Muscle layer of duodenum (tissue), 2 donors: ENCODE data around the gene CELF4.

Experiments used
- H3K27ac ChIP-seq: one replicate; pipeline ENCODE4 v1.7.0; 2013; ENCODE audit warnings: mild to moderate bottlenecking, low read length
- H3K27me3 ChIP-seq: one replicate; pipeline ENCODE4 v1.7.0; 2013; ENCODE audit warnings: low read depth, mild to moderate bottlenecking, control low read depth, low read length
- H3K36me3 ChIP-seq, 2 donors: one replicate each; pipeline ENCODE4 v1.7.0; 2013; ENCODE audit warnings: low read length in 2 of 2, control low read depth in 1 of 2, mild to moderate bottlenecking in 1 of 2; ENCODE audit not compliant: insufficient read depth in 2 of 2, control insufficient read depth in 1 of 2
- H3K4me1 ChIP-seq, 2 donors: one replicate each; pipeline ENCODE4 v1.7.0; 2013; ENCODE audit warnings: low read length in 2 of 2, mild to moderate bottlenecking in 2 of 2, control low read depth in 1 of 2, moderate library complexity in 1 of 2; ENCODE audit not compliant: insufficient read depth in 2 of 2, control insufficient read depth in 1 of 2
- H3K4me3 ChIP-seq, 2 donors: one replicate each; pipeline ENCODE4 v1.7.0; 2013; ENCODE audit warnings: low read length in 2 of 2, low read depth in 1 of 2, mild to moderate bottlenecking in 1 of 2
- H3K9me3 ChIP-seq, 2 donors: one replicate each; pipeline ENCODE4 v1.7.0; 2013; ENCODE audit warnings: low read length in 2 of 2, control low read depth in 1 of 2, mild to moderate bottlenecking in 1 of 2; ENCODE audit not compliant: control insufficient read depth in 1 of 2
- donor health status: healthy.

The CELF4 gene

DNA sequence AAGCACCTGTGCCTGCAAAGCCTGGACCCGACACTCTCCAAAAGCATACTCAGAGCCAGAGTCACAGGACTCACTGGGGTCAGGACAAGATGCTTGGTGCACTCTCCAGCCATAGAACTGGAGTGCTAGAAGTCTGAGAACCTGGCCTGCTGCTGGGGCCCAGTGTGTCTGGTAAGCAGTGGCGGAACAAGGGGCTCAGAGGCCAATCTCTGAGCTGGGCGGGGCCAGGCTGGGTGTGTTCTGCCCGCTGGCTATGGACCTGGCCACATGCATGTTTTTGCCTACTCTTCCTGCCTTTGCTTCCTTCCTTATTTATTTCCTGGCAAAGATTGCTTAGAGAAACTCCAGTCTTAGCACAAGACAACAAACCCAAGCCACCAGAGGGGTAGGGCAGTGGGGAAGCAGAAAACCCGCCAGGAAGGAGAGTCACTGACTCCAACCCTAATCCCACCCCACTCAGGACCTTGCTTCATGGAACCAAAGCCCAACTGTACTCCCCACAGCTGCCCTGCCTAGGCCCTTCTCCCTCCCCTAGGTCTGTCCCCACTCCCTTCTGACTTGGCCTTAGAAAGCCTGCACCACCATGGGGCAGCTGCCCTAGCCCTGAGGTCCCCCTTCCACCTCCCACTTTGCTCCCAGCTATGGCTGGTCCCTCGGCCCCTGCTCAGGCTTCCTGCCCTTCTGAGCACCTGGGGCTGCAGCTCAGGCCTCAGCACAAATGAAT, 315.5 kb downstream of the CELF4 start:
- Histone ChIP-seq H3K9me3 (no peaks in the 10 kb centered on the region), H3K4me1 (peaks cover 0 to 5% of the 10 kb centered on the region in 2 donors), H3K27me3 (no peaks in the 10 kb centered on the region)

DNA sequence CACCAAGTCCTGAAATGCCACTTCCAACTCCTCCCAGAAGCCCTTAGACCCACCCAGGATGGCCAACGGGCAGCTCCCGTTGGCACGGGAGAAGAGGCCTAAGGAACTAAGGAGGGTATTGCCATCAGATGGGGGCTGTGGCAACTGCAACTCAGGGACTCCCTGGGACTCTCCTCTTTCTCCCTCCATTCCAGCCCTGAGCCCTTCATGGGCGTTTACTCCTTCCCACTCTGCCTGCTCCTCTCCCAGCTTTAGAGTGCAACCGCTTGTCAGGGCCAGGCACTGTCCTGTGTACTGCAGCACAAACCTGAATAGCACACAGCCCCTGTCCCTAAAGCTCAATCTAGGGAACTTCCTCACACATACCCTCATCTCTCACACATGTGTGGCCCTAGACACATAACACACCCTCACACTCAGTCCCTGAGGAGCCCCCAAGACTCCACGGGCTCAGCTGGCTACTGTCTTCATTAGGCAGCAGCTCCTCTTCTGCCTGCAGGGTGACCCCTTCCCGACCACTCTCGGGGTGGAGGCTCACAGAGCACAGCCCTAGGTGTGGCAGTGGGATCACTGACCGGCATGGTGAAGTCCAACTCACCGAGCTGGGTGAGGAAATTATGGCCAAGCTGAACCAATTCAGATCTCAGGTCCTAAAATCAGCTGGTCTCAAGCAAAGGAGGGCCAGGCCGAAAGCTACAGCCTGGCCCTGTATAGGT, 316.3 kb downstream of the CELF4 start:
- H3K9me3 ChIP-seq: no peaks in the 10 kb centered on the region
- no peaks in the 10 kb centered on the region for H3K27me3 ChIP-seq

More for the DNA sequence above, 315.5 kb downstream of the CELF4 start:
- Histone ChIP-seq H3K4me3 (no peak overlapping the region), H3K36me3 (no peaks in the 10 kb centered on the region), H3K27ac (no peak overlapping the region)

DNA sequence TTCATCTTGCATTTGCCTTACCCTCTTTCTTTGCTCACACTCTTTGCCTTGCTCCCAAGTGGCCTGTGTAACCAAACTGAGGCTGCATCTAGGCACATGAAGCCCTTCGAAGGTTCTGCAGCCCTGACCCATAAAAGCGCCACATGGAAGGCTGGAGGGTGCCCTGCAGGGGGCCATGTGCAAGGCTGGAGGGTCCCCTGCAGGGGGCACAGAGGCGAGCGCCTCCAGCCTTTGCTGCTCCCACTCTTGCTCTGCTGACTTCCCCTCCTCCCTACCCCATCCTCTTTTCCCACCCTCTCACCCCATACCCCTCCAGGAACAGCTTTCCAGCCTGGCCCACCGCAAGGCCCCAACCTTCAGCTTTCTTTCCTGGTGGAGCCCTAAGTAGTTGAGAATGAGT, 317.3 kb downstream of the CELF4 start:
- no peak overlapping the region for H3K27ac ChIP-seq
- no peaks in the 10 kb centered on the region for H3K27me3 ChIP-seq
- no peaks in the 10 kb centered on the region for H3K9me3 ChIP-seq
- H3K4me1 ChIP-seq: no peaks in the 10 kb centered on the region
- H3K36me3 ChIP-seq: no peaks in the 10 kb centered on the region
- H3K4me3 ChIP-seq: no peak overlapping the region

More for the DNA sequence above, 316.3 kb downstream of the CELF4 start:
- Histone ChIP-seq H3K4me1 (peaks cover 0 to under 1% of the 10 kb centered on the region in 2 donors), H3K27ac (no peak overlapping the region), H3K36me3 (no peaks in the 10 kb centered on the region), H3K4me3 (no peak overlapping the region)

DNA sequence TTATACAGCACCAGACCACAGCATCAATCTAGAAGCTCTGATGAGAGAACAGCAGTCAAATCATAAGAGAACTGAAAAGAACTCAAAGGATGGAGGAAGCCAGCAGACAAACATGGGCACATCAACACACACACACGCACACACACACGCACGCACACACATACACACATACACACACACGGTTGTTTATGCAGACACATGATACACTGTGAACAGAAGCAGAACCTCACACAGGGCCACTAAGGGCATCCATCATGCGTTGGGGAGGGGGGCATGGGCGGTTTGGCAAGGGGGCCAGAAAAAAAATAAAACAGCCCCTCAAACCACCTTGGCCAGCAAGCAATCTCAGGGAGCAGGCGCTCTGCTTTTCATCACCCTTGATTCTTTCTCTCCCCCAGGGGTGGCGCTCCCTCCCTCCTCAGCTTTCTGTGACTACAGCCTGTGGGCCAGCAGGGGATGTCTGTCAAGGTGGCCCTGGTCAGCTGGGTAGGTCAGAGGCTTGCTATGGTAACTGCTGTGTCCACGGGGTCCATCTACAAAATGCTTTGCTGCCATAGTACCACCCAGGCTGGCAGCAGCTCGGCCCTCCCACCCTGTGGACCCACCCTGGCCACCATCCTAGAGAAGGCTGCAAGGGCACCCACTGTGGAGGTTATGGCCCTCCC, 318.0 kb downstream of the CELF4 start:
- Histone ChIP-seq H3K27me3 (no peaks in the 10 kb centered on the region), H3K4me3 (no peak overlapping the region), H3K36me3 (no peaks in the 10 kb centered on the region), H3K4me1 (no peaks in the 10 kb centered on the region), H3K9me3 (no peaks in the 10 kb centered on the region), H3K27ac (no peak overlapping the region)

DNA sequence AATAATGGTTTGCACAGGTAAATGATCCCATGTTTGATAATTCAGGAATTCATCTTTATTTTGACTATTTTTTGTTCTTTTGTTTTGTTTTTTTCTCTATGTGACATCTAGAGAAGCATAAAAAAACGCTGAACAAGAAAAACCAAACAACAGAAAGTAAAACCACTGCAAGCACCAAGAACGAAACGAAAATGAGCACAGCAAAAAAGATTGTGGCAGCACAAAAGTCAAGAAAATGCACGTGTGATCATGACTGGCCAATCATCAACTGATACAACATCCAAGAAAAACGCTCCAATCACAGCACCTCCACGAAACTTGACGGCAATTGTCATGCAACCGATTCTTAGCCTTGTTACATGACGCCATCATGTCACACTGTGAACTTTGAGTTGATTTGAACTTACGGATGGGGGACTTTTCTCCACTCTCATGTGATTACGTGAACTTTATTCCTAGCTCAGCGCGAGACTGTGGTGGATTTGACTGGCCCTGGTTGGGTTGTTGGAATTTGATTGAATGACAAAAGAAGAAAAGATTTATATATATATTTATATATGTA, 318.7 kb downstream of the CELF4 start:
- Histone ChIP-seq H3K27me3 (no peaks in the 10 kb centered on the region), H3K4me1 (no peaks in the 10 kb centered on the region), H3K27ac (no peak overlapping the region), H3K36me3 (no peaks in the 10 kb centered on the region), H3K9me3 (no peaks in the 10 kb centered on the region), H3K4me3 (no peak overlapping the region)

DNA sequence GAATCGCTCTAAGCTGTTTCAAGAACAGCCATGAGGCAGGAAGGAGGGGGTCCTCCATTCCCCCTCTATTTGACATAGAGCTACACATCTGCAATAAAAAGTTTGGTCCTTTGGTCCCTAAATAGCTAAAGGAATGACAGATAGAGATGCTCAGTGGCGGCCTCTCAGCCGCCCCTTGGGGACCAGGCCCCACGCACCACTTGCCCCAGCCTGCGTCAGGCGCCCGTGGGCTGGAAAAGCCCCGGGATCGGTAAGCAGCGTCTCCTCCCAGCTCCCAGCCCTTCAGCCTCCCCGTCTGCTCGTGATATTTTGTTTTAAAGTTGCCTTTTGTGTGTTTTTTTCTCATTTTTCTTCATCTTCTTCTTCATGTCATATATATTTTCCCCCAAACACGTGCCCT, 321.0 kb downstream of the CELF4 start:
- no peaks in the 10 kb centered on the region for H3K4me1 ChIP-seq
- H3K27me3 ChIP-seq: no peaks in the 10 kb centered on the region
- H3K36me3 ChIP-seq: no peaks in the 10 kb centered on the region
- no peak overlapping the region for H3K27ac ChIP-seq
- H3K4me3 ChIP-seq: no peak overlapping the region
- H3K9me3 ChIP-seq: no peaks in the 10 kb centered on the region

DNA sequence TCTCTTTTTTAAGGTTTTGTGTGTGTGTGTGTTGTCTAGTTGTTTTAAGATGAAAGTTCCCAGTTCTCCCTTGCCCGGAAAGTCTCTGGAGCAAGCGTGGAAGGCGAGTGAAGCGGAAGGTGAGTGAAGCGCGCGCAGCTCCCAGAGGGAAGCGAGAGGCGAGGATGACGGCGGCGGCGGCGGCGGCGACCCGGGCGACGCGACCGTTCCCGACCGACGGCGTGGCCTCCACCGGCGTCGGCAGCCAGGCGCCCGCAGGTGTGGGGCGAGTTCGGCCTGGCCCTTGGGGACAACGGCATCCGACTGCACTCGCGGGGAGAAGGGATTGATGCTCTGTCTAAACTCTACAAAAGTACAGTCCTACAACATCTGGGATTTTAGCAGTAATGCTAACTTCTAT, 321.9 kb downstream of the CELF4 start:
- H3K27me3 ChIP-seq: no peaks in the 10 kb centered on the region
- no peak overlapping the region for H3K4me3 ChIP-seq
- H3K27ac ChIP-seq: no peak overlapping the region
- H3K36me3 ChIP-seq: no peaks in the 10 kb centered on the region
- H3K4me1 ChIP-seq: no peaks in the 10 kb centered on the region
- no peaks in the 10 kb centered on the region for H3K9me3 ChIP-seq

DNA sequence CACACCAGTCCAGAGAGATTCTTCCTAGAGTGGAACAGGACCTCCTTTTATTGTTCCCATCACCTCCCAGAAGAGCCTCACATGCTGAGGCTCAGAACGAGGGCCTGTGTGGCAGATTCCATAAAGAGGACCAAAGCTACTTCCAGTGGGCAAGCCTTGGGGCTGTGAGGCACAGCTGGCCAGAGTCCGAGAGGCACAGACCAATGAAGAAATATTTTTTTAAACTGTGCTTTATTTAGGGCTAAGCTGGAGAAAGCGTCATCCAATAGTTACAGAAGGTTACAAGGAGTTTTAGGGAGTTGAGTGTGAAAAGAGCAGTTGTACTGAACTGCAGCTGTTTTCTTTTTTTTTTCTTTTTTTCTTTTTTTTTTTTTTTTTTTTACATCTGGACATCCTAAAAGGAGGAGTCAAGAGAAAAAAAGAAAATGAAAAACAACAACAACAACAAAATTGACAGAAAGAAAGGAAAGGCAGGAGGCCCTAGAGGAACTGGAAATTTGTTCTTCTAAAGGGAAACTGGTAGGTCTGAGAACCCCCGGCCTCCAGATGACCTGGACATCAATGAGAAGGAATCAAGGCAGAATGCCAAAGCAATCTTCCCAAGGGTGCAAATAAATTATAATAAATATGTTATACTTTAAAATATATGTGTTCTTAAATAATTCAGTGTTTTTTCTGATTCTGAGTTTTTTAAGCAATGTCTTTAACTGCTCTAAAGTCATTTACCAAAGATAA, 322.6 kb downstream of the CELF4 start:
- no peak overlapping the region for H3K4me3 ChIP-seq
- no peaks in the 10 kb centered on the region for H3K27me3 ChIP-seq
- H3K27ac ChIP-seq: no peak overlapping the region
- H3K36me3 ChIP-seq: no peaks in the 10 kb centered on the region
- no peaks in the 10 kb centered on the region for H3K4me1 ChIP-seq
- no peaks in the 10 kb centered on the region for H3K9me3 ChIP-seq

DNA sequence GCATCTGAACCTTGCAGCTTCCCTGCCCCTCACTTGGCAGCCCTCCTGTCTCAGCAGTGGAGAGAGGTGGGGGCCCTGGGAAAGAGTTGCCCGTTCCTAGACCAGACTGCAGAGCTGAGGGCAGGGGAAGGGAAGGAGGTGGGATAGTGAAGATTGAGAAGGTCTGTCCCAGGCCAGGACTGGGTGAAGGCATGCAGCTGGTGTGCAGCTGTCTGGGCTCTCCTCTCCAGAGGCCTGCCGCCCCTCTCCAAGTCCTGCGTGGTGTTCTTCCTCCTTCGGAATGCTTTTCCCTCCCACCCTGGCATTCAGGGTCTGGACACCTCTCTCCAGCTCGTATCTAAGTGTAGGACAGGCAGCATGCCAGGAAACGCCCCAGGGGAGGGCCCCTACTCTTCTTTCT, 323.5 kb downstream of the CELF4 start:
- no peaks in the 10 kb centered on the region for H3K27me3 ChIP-seq
- no peak overlapping the region for H3K27ac ChIP-seq
- no peaks in the 10 kb centered on the region for H3K4me1 ChIP-seq
- H3K36me3 ChIP-seq: no peaks in the 10 kb centered on the region
- no peak overlapping the region for H3K4me3 ChIP-seq
- H3K9me3 ChIP-seq: no peaks in the 10 kb centered on the region

DNA sequence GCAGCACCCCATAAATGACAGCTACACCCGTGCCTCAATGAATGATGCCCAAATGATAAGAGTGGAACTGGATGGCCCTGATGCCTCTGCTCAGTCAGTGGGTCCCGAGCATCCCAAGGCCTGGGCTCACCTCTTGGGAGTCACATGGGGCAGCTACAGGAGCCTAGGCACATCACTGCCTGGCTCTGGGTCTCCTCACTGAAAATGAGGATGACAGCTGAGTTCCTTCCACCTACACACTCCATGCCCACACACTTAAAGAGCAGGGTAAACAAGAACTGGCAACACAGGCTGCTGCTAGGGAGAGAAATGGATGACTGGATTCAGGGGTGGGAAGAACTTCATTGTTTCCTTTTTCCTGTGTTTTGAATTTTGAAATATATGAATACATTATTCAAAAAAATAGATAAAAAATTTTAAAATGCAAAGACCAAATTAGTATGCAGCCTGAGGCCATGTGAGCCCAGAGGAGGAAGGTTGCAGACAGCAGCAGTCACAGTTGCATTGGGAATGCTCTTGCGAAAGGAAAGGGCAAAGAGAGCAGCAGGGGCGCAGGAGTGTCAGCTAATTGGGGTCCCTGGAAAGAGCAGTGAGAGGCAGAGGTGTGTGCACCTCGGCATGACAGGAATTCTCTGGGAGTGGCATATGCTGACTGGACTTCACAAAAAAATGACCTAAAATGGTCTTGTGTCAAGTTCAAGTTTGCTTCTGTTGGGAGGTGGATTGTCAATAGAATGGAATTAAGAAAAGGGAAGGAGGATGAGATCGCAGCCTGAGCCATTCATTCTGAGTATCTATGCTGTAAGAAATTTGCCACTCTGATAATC, 327.1 kb downstream of the CELF4 start:
- Histone ChIP-seq H3K27ac (no peak overlapping the region), H3K27me3 (no peaks in the 10 kb centered on the region), H3K4me3 (no peak overlapping the region), H3K9me3 (no peaks in the 10 kb centered on the region), H3K36me3 (no peaks in the 10 kb centered on the region), H3K4me1 (no peaks in the 10 kb centered on the region)
